Activated CD4-positive, alpha-beta T cell treated with anti-CD3 and anti-CD28 coated beads, Interleukin-2, amount 50 U/mL, for 24 hours (primary cell): ENCODE results near the gene AJAP1.

Source experiments
- DNase-seq, 2 donors: peaks; one replicate each; pipeline ENCODE4 v3.0.0-alpha.2; 2020; ENCODE audit warnings: low read depth in 1 of 2, low spot score in 1 of 2

AJAP1 gene

GRCh38 chr1:4699376-4700301 lies 45.2 kb downstream of the AJAP1 start:
- no peak for DNase-seq

- no peak for DNase-seq
Measured at GRCh38 chr1:4700801-4701200, 46.4 kb downstream of the AJAP1 start.

GRCh38 chr1:4701276-4701675 lies 46.9 kb downstream of the AJAP1 start:
- DNase-seq, result no peak

- DNase-seq, result no peak
Measured at GRCh38 chr1:4702464-4702863, 48.1 kb downstream of the AJAP1 start.

GRCh38 chr1:4702932-4703331 lies 48.5 kb downstream of the AJAP1 start:
- no peak for DNase-seq

GRCh38 chr1:4703646-4704045 lies 49.2 kb downstream of the AJAP1 start:
- DNase-seq, result no peak

- DNase-seq, result no peak
Measured at GRCh38 chr1:4708840-4709507, 54.6 kb downstream of the AJAP1 start.

GRCh38 chr1:4709641-4710040 lies 55.2 kb downstream of the AJAP1 start:
- no peak for DNase-seq

- DNase-seq, result no peak
Measured at GRCh38 chr1:4710592-4711415, 56.4 kb downstream of the AJAP1 start.

GRCh38 chr1:4711416-4712275 lies 57.2 kb downstream of the AJAP1 start:
- DNase-seq, result no peak

GRCh38 chr1:4713669-4714068 lies 59.3 kb downstream of the AJAP1 start:
- no peak for DNase-seq

- DNase-seq, result no peak
Measured at GRCh38 chr1:4716406-4716805, 62.0 kb downstream of the AJAP1 start.

GRCh38 chr1:4718071-4718470 lies 63.7 kb downstream of the AJAP1 start:
- DNase-seq, result no peak

GRCh38 chr1:4723106-4723505 lies 68.7 kb downstream of the AJAP1 start:
- DNase-seq, result no peak

- no peak for DNase-seq
Measured at GRCh38 chr1:4724001-4724400, 69.6 kb downstream of the AJAP1 start.

- no peak for DNase-seq
Measured at GRCh38 chr1:4724695-4725250, 70.4 kb downstream of the AJAP1 start.

- no peak for DNase-seq
Measured at GRCh38 chr1:4725416-4725815, 71.0 kb downstream of the AJAP1 start.

- no peak for DNase-seq
Measured at GRCh38 chr1:4726620-4727341, 72.4 kb downstream of the AJAP1 start.

GRCh38 chr1:4728319-4729089 lies 74.1 kb downstream of the AJAP1 start:
- no peak for DNase-seq
